Keratinocyte (primary cell): ENCODE measurements around the gene NUDT6. TPM values are rescaled to one million over a fixed set of nuclear protein-coding genes. Genes with fewer than 3 reads are reported as not detected.
"Not testable (repeated sequence)": the region's sequence is repeated elsewhere in the genome, so short reads cannot be mapped to it uniquely, and the experiment has no call there.

Experiments used
- DNase-seq: peaks from one replicate; pipeline ENCODE4 v3.0.0-alpha.2; 2011; ENCODE audit warnings: low read depth, missing footprints, low spot score
- FAIRE-seq: peaks from 2 replicates; lab custom pipeline; 2011; peaks lifted over from hg19 to GRCh38; lab: Jason Lieb, UNC
- H2AFZ ChIP-seq: 2 replicates; pipeline ENCODE4 v1.6.0; 2012; ENCODE audit warnings: low read length, control low read depth, inconsistent platforms; ENCODE audit not compliant: control insufficient read depth
- H3K27ac ChIP-seq: 2 replicates; pipeline ENCODE4 v1.5.1; 2011; ENCODE audit warnings: low read length; ENCODE audit not compliant: control insufficient read depth, insufficient read depth
- H3K27me3 ChIP-seq: 3 replicates; pipeline ENCODE4 v1.6.0; 2011; ENCODE audit warnings: low read length; ENCODE audit not compliant: control insufficient read depth, insufficient read depth; ENCODE audit errors: extremely low read depth
- H3K36me3 ChIP-seq, 2 experiments: 2 replicates in 1 of 2; 3 replicates in 1 of 2; pipeline ENCODE4 v1.5.1; 2011; ENCODE audit warnings: low read length in 2 of 2, mild to moderate bottlenecking in 1 of 2; ENCODE audit not compliant: control insufficient read depth in 2 of 2, insufficient read depth in 2 of 2; ENCODE audit errors: extremely low read depth in 1 of 2
- H3K4me1 ChIP-seq: 3 replicates; pipeline ENCODE4 v1.5.1; 2011; ENCODE audit warnings: low read length; ENCODE audit not compliant: control insufficient read depth, insufficient read depth; ENCODE audit errors: extremely low read depth
- H3K4me2 ChIP-seq: 3 replicates; pipeline ENCODE4 v1.6.0; 2011; ENCODE audit warnings: low read depth, low read length; ENCODE audit not compliant: control insufficient read depth, insufficient read depth; ENCODE audit errors: extremely low read depth
- H3K4me3 ChIP-seq, 3 experiments: fragments of 200-600 bp in 1 of 3; sonication (generic) in 1 of 3; 2 replicates in 2 of 3; 3 replicates in 1 of 3; pipeline ENCODE4 v1.5.1; 2011 to 2016; ENCODE audit warnings: low read length in 3 of 3, mild to moderate bottlenecking in 3 of 3, control low read depth in 2 of 3, inconsistent platforms in 1 of 3, low read depth in 1 of 3, mixed read lengths in 1 of 3, mixed run types in 1 of 3, moderate library complexity in 1 of 3; ENCODE audit not compliant: control insufficient read depth in 2 of 3, insufficient read depth in 2 of 3; ENCODE audit errors: extremely low read depth in 1 of 3
- H3K79me2 ChIP-seq: 2 replicates; pipeline ENCODE4 v1.6.0; 2012; ENCODE audit warnings: low read length; ENCODE audit not compliant: control insufficient read depth, insufficient read depth
- H3K9ac ChIP-seq: 3 replicates; pipeline ENCODE4 v1.6.0; 2011; ENCODE audit warnings: low read length; ENCODE audit not compliant: control insufficient read depth, insufficient read depth; ENCODE audit errors: extremely low read depth
- H3K9me1 ChIP-seq: 3 replicates; pipeline ENCODE4 v1.6.0; 2011; ENCODE audit warnings: low read length; ENCODE audit not compliant: control insufficient read depth, insufficient read depth; ENCODE audit errors: extremely low read depth
- H3K9me3 ChIP-seq: 2 replicates; pipeline ENCODE4 v1.5.1; 2012; ENCODE audit warnings: low read depth, low read length; ENCODE audit not compliant: control insufficient read depth
- H4K20me1 ChIP-seq: 3 replicates; pipeline ENCODE4 v1.6.0; 2011; ENCODE audit warnings: low read length; ENCODE audit not compliant: control insufficient read depth, insufficient read depth; ENCODE audit errors: extremely low read depth
- EZH2 ChIP-seq: IDR thresholded peaks from one replicate; pipeline ENCODE4 v1.6.1; 2012; ENCODE audit warnings: inconsistent platforms, mild to moderate bottlenecking, low read length, moderate library complexity
- dilution Hi-C: fragments of 300-500 bp; cut with MboI; formaldehyde crosslinking; loops from one replicate; pipeline ENCODE4 v1.7.0; 2020; ENCODE audit warnings: low sequenced_read_pairs; ENCODE audit not compliant: extremely low pct_ligation_motif_present
- polyA plus RNA-seq, 5 experiments: library from polyadenylated mRNA; depleted of rRNA in 3 of 5; stranded (reverse) in 3 of 5; stranded (forward) in 1 of 5; unstranded in 1 of 5; fragments of >200 nt; gene quantifications; 1 replicate in 1 of 5; 2 replicates in 3 of 5; 3 replicates in 1 of 5; pipeline versions ENCODE4 v1.2.1 to v1.2.3, GENCODE V29; 2011 to 2012; ENCODE audit warnings: missing spikeins in 2 of 5, low read depth in 1 of 5, low replicate concordance in 1 of 5
- TF ChIP-seq, protein P1 (sequence below), 3 experiments: IDR thresholded peaks in 1 of 3; conservative IDR thresholded peaks in 1 of 3; optimal IDR thresholded peaks in 1 of 3; 2 replicates in 2 of 3; 3 replicates in 1 of 3; pipeline versions ENCODE3 to v1.5.1; 2011; ENCODE audit warnings: low read length in 3 of 3, mild to moderate bottlenecking in 3 of 3, moderate library complexity in 2 of 3, control low read depth in 1 of 3, inconsistent platforms in 1 of 3; ENCODE audit not compliant: insufficient read depth in 2 of 3; ENCODE audit errors: extremely low read depth in 1 of 3

Gene NUDT6
- polyA plus RNA-seq, 1 donor (not counting 4 experiments of a cell fraction or from before 2014, with no cell fraction given) = 6.9 TPM

DNA sequence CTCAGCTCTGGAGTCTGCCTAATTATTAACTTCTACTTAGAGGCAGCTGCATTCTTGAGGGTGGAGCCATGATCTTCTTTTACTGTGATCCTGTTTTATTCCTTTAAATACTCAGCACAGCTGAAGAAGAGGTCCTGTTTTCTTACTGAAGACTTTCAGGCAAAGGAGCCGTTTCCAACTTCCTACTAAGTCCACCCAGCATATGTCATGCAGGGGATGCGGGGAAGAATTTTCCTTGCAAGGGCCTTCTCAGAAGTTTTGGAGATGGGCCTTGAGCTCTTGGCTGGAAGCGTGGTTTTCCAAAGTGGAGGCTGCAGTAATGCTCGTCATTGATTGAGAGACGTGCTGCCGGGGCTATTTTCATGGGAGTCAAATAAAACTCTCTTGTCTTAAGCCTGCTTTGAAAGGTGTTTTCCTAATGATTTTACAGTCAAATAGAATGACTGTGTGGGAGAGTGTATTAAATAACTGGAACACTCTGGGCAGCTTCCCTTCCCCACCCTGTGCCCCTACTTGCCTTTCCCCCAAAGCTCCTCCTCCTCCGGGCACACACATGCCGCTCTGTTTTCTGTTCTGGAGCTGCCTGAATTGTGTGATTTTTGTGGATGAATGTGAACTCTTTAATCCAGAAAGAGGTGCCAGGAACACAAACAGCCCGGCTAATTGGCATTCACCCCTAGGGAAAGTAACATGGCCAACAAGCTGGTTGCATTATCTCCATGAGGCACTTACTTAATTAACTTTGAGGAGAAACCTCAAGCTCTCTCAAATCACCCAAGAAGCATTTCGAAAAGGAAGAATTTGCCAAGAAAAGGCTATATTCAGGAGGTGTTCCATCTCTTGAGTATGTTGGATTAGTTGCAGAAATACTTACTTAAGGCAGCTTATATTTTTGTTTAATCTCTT is 67.7 kb downstream of the NUDT6 start:
- TF ChIP-seq EZH2 = no peak
- TF ChIP-seq, protein P1, sequence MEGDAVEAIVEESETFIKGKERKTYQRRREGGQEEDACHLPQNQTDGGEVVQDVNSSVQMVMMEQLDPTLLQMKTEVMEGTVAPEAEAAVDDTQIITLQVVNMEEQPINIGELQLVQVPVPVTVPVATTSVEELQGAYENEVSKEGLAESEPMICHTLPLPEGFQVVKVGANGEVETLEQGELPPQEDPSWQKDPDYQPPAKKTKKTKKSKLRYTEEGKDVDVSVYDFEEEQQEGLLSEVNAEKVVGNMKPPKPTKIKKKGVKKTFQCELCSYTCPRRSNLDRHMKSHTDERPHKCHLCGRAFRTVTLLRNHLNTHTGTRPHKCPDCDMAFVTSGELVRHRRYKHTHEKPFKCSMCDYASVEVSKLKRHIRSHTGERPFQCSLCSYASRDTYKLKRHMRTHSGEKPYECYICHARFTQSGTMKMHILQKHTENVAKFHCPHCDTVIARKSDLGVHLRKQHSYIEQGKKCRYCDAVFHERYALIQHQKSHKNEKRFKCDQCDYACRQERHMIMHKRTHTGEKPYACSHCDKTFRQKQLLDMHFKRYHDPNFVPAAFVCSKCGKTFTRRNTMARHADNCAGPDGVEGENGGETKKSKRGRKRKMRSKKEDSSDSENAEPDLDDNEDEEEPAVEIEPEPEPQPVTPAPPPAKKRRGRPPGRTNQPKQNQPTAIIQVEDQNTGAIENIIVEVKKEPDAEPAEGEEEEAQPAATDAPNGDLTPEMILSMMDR (optimal IDR thresholded peaks at IDR 0.05 in 1 of 3, IDR thresholded peaks at IDR 0.05 in 1 of 3, conservative IDR thresholded peaks at IDR 0.05 in 1 of 3; ENCODE audit: extremely low read depth in 1 of 3, insufficient read depth in 2 of 3, low read length in 3 of 3) = no peak
- DNase-seq (no peak), FAIRE-seq (peak; percentile 36)
- H3K9ac ChIP-seq = peak overlapping the region; percentile 26
- peaks cover 11% of the 10 kb centered on the region for H3K4me1 ChIP-seq
- H2AFZ ChIP-seq = peak overlapping the region; percentile 96
- no peaks in the 10 kb centered on the region for H3K79me2 ChIP-seq
- no peaks in the 10 kb centered on the region for H4K20me1 ChIP-seq
- H3K4me3 ChIP-seq = peak overlapping the region in 2 of 3 experiments; percentile 9 to 35
- dilution Hi-C loops = no loop called here
- H3K9me3 ChIP-seq = no peaks in the 10 kb centered on the region
- no peaks in the 10 kb centered on the region for H3K36me3 ChIP-seq
- no peaks in the 10 kb centered on the region for H3K9me1 ChIP-seq
- H3K27ac ChIP-seq = no peak overlapping the region
- no peaks in the 10 kb centered on the region for H3K27me3 ChIP-seq
- H3K4me2 ChIP-seq = peak overlapping the region; percentile 74

DNA sequence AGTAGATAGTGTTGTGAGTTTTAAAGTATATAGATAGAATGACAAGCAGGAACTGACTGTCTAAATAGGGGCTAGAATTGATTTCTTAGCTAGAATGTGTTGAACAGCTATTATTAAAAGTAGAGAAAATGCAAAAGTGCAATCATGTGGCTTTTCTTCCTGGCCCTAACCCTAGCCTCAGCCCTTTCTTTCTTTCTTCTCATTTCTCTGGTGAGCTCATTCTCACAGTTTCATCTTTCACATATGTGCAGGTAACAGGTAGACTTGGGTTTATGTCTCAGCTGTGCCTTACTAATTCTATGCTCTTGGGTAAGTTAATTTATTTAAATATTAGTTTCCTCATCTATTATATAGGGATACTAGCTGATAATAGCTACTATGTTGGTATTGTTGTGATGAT is 70.8 kb downstream of the NUDT6 start:
- no peak overlapping the region for H2AFZ ChIP-seq
- no peaks in the 10 kb centered on the region for H3K27me3 ChIP-seq
- DNase-seq = no peak
- no peaks in the 10 kb centered on the region for H3K9me3 ChIP-seq
- peaks cover 11% of the 10 kb centered on the region for H3K4me1 ChIP-seq
- H3K27ac ChIP-seq = no peak overlapping the region
- no peak for TF ChIP-seq EZH2
- TF ChIP-seq, protein P1 (optimal IDR thresholded peaks at IDR 0.05 in 1 of 3, IDR thresholded peaks at IDR 0.05 in 1 of 3, conservative IDR thresholded peaks at IDR 0.05 in 1 of 3; ENCODE audit: extremely low read depth in 1 of 3, insufficient read depth in 2 of 3, low read length in 3 of 3) = no peak
- no peaks in the 10 kb centered on the region for H3K36me3 ChIP-seq
- H3K9ac ChIP-seq = no peak overlapping the region
- H3K4me2 ChIP-seq = no peak overlapping the region
- FAIRE-seq = no peak
- no peaks in the 10 kb centered on the region for H4K20me1 ChIP-seq
- H3K9me1 ChIP-seq = no peaks in the 10 kb centered on the region
- dilution Hi-C loops = no loop called here
- H3K79me2 ChIP-seq = no peaks in the 10 kb centered on the region
- no peak overlapping the region for H3K4me3 ChIP-seq

DNA sequence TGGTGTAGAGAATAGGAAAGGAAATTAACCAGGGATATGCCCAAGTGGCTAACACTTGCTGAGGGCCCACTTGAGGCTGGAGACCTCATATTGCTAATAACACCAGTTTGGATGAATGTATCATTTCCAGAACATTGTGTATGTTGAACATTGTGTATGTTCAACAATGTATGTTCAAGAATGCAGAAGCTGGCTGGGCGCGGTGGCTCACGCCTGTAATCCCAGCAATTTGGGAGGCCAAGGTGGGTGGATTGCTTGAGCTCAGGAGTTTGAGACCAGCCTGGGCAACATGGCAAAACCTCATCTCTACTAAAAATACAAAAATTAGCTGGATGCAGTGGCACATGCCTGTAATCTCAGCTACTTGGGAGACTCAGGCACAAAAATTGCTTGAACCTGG is 72.6 kb downstream of the NUDT6 start:
- dilution Hi-C loops, H4K20me1 ChIP-seq: not testable (repeated sequence)

More for the DNA sequence above, 72.6 kb downstream of the NUDT6 start:
- not testable (repeated sequence) for H3K79me2 ChIP-seq, H3K4me1 ChIP-seq, H3K4me2 ChIP-seq, H3K27me3 ChIP-seq, H3K9ac ChIP-seq, H3K9me3 ChIP-seq, H3K9me1 ChIP-seq, DNase-seq, H3K27ac ChIP-seq, FAIRE-seq, H3K36me3 ChIP-seq, H3K4me3 ChIP-seq, H2AFZ ChIP-seq
